ENCODE results near the gene PPP2R5E.

DNA sequence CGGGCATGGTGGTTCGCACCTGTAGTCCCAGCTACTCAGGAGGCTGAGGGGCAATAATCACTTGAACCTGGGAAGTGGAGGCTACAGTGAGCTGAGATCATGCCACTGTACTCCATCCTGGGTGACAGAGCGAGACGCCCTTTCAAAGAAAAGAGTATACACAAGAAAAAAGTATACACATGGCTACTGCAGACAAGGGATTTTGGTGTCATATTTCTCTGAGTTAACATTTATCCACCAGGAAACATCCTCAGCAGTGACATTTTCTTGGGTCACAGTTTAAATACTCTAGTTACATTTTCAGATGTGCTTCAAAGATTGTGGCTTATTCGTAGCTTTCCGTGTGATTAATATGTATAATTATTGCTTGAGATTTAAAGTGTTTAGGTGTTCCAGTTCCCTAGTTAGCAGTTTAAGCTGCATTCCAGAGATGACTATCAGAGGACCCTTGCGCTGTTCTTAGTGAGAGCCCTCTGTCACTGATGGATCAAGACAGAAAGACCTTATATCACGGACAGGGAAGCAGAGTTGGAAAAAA lies 4.7 kb upstream of the PPP2R5E start:
- TF ChIP-seq CTCF (IDR thresholded peaks at IDR 0.05) (no peak), POLR2A (IDR thresholded peaks at IDR 0.05) (no peak)
